ENCODE data around the gene ZBTB7B. TPM values are rescaled to one million over a fixed set of nuclear protein-coding genes. Genes with fewer than 3 reads are reported as not detected.

ZBTB7B gene
- total RNA-seq, 3 donors from 2014 or later, result 175 to 313 (median 255) TPM

- H3K4me1 ChIP-seq (ENCODE audit: low read depth), result peaks cover 28% of the 10 kb centered on the region
- no peak overlapping the region for H3K4me3 ChIP-seq
- ATAC-seq, result peak; percentile 59
- intact Hi-C loops (cut with DNase I, micrococcal nuclease), result no loop called here
- peak; percentile 92 to 96 (median 96) for DNase-seq
- H3K36me3 ChIP-seq (ENCODE audit: low read depth), result no peaks in the 10 kb centered on the region
- TF ChIP-seq CTCF (IDR thresholded peaks at IDR 0.05), result peak; percentile 99
- no peaks in the 10 kb centered on the region for H3K9me3 ChIP-seq
Measured at GRCh38 chr1:155061381-155062150, 59.0 kb downstream of the ZBTB7B start.

GRCh38 chr1:155062151-155062686 lies 59.6 kb downstream of the ZBTB7B start:
- no peak overlapping the region for H3K4me3 ChIP-seq
- intact Hi-C loops (cut with DNase I, micrococcal nuclease), result no loop called here
- TF ChIP-seq CTCF (IDR thresholded peaks at IDR 0.05), result no peak
- H3K9me3 ChIP-seq, result no peaks in the 10 kb centered on the region
- no peak for ATAC-seq
- H3K36me3 ChIP-seq (ENCODE audit: low read depth), result no peaks in the 10 kb centered on the region
- peaks cover 28% of the 10 kb centered on the region for H3K4me1 ChIP-seq (ENCODE audit: low read depth)
- peak; percentile 37 to 75 (median 64) for DNase-seq

GRCh38 chr1:155062702-155063411 lies 60.3 kb downstream of the ZBTB7B start:
- ATAC-seq (peak; percentile 61), DNase-seq (peak; percentile 83 to 90 (median 87))
- no peak overlapping the region for H3K4me3 ChIP-seq
- H3K36me3 ChIP-seq (ENCODE audit: low read depth), result no peaks in the 10 kb centered on the region
- intact Hi-C loops (cut with DNase I, micrococcal nuclease), result no loop called here
- peak; percentile 83 for TF ChIP-seq CTCF (IDR thresholded peaks at IDR 0.05)
- H3K4me1 ChIP-seq (ENCODE audit: low read depth), result peaks cover 28% of the 10 kb centered on the region
- H3K9me3 ChIP-seq, result no peaks in the 10 kb centered on the region

GRCh38 chr1:155063550-155064110 lies 61.0 kb downstream of the ZBTB7B start, which contains the start of gene EFNA4:
TSS of gene EFNA4 (plus strand) at chr1:155063740. CDS start at chr1:155063824, 84 bp downstream.
- DNase-seq (peak; percentile 91 to 93 (median 93)), ATAC-seq (peak; percentile 91)
- Histone ChIP-seq H3K36me3 (ENCODE audit: low read depth) (no peaks in the 10 kb centered on the region), H3K9me3 (no peaks in the 10 kb centered on the region), H3K4me3 (peak within 1 kb of the TSS; percentile 65), H3K4me1 (ENCODE audit: low read depth) (peaks cover 28% of the 10 kb centered on the region)
- no peak for TF ChIP-seq CTCF (IDR thresholded peaks at IDR 0.05)
- intact Hi-C loops (cut with DNase I, micrococcal nuclease), result no loop called here

- Histone ChIP-seq H3K36me3 (ENCODE audit: low read depth) (no peaks in the 10 kb centered on the region), H3K4me1 (ENCODE audit: low read depth) (peaks cover 28% of the 10 kb centered on the region), H3K4me3 (peak overlapping the region; percentile 65), H3K9me3 (no peaks in the 10 kb centered on the region)
- intact Hi-C loops (cut with DNase I, micrococcal nuclease), result no loop called here
- peak in 2 of 3 donors; percentile 48 to 65 for DNase-seq
- no peak for TF ChIP-seq CTCF (IDR thresholded peaks at IDR 0.05)
- peak; percentile 9 for ATAC-seq
Measured at GRCh38 chr1:155064111-155064831, 61.7 kb downstream of the ZBTB7B start.
